Measurements from ENCODE around the gene MBNL1.

Gene MBNL1

DNA sequence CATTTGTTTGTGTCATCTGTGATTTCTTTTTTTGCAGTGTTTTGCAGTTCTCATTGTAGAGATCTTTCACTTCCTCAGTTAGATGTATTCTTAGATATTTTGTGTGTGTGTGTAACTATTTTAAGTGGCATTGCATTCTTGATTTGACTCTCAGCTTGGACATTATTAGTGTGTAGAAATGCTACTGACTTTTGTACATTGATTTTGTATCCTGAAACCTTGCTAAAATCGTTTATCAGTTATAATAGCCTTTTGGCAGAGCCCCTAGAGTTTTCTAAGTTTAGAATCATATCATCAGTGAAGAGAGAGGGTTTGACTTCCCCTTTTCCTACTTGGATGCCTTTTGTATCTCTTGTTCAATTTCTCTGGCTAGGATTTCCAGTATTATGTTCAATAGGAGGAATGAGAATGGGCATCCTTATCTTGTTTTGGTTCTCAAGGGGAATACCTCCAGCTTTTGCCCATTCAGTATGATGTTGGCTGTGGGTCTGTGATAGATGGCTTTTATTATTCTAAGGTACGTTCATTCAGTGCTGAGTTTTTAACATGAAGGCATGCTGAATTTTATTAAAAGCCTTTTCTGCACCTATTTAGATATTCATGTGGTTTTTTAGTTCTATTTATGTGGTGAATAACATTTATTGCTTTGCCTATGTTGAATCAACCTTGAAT lies 211.7 kb downstream of the MBNL1 start:
- DNase-seq (ENCODE audit: low spot score): no peak

- no peak for DNase-seq (ENCODE audit: low spot score)
These were observed 217.6 kb downstream of the MBNL1 start for GRCh38 chr3:152486364-152486763.

DNA sequence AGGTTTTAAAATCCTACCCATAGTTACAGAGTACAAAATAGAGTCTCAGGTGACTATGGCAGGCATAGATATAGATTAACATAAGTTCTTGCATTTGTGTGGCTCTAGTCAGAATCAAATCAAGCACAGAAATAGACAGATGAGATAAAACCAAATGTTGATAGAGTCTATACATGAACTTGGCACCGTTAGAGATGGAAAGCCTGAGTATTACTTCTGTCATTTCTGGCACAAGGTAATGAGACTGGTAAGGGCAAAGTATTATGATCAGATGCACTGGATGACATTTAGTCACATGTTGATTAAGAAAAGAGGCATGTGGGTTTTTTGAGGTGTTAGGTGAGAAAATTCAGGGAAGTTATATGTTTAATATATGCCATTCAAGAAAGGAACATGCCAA lies 219.7 kb downstream of the MBNL1 start:
- DNase-seq (ENCODE audit: low spot score): no peak

DNA sequence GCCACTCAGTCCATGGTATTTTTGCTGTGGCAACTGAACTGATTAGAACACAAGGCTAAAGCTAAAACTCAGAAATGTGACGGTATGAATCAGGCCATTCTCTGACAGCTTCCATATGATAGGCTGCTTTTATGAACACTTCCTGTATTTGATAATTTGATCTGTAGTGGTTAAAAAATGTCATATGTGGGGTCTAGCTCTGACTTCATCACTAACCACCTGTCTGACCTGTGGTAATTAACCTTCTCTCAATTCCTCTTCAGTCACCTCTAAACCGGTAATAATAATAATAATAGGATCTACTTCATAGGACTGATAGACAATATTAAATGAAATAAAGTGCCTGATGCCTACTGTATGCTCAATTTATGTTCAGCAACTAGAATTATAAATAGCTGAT lies 223.2 kb downstream of the MBNL1 start:
- DNase-seq (ENCODE audit: low spot score): no peak

- DNase-seq (ENCODE audit: low spot score): no peak
These were observed 227.6 kb downstream of the MBNL1 start for GRCh38 chr3:152496286-152496685.

GRCh38 chr3:152496716-152497115 lies 228.0 kb downstream of the MBNL1 start:
- no peak for DNase-seq (ENCODE audit: low spot score)

DNA sequence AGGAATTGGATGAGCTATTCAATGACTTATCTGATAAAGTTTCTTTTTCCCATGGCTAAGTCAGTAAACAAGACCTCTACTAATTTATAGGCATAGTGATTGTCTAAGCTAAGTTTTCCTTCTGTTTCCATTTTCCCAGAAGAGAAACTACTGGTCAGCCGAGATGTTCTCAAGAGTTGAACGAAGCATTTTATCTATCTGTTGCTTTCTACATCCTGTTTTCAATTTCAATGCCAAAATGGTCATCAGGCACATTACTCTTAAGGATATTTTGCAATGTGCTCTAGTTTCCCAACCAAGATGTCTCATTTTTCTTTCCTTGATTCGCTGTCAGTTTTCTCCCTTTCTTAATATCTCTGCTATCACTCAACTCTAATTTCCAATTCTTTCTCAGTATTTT lies 228.7 kb downstream of the MBNL1 start:
- no peak for DNase-seq (ENCODE audit: low spot score)

GRCh38 chr3:152497890-152498289 lies 229.2 kb downstream of the MBNL1 start:
- DNase-seq (ENCODE audit: low spot score): no peak

- DNase-seq (ENCODE audit: low spot score): no peak
These were observed 231.2 kb downstream of the MBNL1 start for GRCh38 chr3:152499791-152500385.

DNA sequence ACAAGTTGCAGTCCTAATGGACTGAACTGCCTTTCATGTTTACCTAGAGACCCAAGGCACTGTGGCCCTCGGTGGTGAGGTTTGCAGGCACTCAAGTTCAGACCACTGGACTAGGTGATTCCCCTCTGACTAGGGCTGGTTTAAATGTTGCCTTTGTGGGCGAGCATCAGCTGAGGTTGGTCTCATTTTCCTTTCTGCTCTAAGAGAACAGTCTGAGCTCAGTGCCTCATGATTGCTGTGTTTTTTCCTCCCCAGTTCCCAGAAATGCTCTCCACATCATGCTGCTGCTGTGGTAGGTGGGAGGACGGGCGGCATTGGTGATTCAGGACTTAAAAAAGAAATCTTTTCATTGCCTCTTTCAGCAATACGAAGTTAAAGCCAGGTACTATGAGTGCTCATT lies 237.2 kb downstream of the MBNL1 start:
- no peak for DNase-seq (ENCODE audit: low spot score)

- DNase-seq (ENCODE audit: low spot score): no peak
These were observed 240.0 kb downstream of the MBNL1 start for GRCh38 chr3:152508705-152509104.

DNA sequence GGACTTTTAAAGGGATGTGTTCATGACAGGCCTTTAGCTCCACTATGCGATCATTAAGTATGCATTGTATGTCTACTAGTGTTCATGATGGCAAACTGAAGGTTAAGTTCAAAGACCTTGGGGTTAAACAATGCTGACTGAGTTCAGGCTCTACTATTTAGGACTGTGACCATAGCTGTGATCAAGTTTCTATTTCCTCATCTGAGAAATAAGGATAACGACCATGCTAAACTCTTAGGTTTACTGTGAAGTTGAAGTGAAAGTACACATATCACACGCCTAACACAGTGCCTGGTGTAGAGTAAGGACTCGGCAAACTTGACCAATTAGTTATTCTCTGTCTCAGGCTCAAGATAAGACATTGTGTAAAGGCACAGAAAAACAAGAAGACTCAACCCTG lies 243.2 kb downstream of the MBNL1 start:
- no peak for DNase-seq (ENCODE audit: low spot score)

DNA sequence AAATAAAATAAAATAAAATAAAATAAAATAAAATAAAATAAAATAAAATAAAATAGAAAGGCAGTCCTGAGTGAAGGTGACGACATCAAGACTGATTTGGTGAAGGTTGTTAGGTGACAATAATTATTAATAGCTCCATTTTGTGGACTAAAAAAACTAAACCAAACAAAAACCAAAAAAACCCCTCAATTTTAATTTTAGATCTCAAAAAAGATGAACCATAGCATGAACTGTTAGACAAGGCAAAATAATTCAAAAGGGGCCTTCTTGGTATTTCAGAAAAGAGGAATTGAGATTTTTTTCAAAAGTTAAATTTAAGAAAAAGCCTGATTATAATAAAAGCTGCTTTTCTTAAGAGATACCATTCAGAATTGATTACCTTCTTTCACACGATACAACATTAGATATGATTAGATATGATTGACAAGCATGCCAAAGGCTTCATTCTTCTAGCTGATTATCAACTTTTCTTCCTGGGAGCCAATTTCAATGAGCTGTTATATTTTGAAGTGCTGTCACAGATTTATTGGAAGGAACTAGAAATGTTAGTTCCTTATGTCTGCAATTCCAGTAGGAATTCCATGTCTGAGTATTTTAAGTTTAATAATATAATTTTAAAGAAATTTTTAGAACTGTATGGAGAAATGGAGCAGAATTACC lies 244.7 kb downstream of the MBNL1 start:
- DNase-seq (ENCODE audit: low spot score): no peak

Small RNA genes lying within 50 kb of the gene (small RNA-seq; reads per million reads assigned to genes)
- 0 reads per million in 2 experiments for gene RF00019
